ENCODE results near the gene SEC24D.
"Not testable (repeated sequence)": the region's sequence is repeated elsewhere in the genome, so short reads cannot be mapped to it uniquely, and the experiment has no call there.

Gene SEC24D

DNA sequence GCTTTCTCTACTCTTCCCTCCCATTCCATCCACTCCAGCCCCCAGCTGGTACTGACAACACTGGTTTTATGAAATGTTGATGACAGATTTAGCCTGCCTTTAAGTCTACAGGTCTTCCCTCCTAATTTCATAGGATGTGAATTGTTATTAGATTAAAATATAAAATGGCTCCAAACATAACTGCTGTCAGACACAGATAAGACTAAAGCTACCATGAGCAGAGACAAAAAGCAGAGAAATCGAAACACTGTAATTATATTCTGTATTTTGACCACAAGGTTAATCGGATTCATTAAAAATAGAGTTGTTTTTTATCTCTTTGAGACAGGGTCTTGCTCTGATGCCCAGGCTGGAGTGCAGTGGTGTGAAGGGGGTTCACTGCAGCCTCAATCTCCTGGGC lies 28.3 kb downstream of the SEC24D start:
- DNase-seq (ENCODE audit: low spot score): no peak
- TF ChIP-seq, protein P1, sequence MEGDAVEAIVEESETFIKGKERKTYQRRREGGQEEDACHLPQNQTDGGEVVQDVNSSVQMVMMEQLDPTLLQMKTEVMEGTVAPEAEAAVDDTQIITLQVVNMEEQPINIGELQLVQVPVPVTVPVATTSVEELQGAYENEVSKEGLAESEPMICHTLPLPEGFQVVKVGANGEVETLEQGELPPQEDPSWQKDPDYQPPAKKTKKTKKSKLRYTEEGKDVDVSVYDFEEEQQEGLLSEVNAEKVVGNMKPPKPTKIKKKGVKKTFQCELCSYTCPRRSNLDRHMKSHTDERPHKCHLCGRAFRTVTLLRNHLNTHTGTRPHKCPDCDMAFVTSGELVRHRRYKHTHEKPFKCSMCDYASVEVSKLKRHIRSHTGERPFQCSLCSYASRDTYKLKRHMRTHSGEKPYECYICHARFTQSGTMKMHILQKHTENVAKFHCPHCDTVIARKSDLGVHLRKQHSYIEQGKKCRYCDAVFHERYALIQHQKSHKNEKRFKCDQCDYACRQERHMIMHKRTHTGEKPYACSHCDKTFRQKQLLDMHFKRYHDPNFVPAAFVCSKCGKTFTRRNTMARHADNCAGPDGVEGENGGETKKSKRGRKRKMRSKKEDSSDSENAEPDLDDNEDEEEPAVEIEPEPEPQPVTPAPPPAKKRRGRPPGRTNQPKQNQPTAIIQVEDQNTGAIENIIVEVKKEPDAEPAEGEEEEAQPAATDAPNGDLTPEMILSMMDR (IDR thresholded peaks at IDR 0.05; ENCODE audit: extremely low read depth, missing control alignments): no peak

DNA sequence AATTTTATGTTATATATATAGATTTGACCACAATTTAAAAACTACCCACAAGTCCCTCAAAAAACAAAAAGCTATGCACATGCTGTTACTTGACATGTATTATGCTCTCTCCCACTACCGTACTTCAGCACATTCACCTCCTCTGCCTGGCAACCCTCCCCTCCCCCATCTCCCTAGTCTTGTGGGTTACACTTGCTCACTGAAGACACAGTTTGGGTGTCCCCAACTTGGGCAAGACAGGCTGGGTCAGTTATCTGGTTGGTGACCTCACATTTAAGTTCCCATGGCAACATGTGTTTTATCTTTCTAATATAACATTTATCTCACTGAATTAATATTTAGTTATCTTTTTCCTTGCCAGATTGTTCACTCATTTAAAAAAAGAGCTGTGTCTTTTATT lies 32.7 kb downstream of the SEC24D start:
- DNase-seq (ENCODE audit: low spot score): no peak
- TF ChIP-seq, protein P1 (IDR thresholded peaks at IDR 0.05; ENCODE audit: extremely low read depth, missing control alignments): no peak

DNA sequence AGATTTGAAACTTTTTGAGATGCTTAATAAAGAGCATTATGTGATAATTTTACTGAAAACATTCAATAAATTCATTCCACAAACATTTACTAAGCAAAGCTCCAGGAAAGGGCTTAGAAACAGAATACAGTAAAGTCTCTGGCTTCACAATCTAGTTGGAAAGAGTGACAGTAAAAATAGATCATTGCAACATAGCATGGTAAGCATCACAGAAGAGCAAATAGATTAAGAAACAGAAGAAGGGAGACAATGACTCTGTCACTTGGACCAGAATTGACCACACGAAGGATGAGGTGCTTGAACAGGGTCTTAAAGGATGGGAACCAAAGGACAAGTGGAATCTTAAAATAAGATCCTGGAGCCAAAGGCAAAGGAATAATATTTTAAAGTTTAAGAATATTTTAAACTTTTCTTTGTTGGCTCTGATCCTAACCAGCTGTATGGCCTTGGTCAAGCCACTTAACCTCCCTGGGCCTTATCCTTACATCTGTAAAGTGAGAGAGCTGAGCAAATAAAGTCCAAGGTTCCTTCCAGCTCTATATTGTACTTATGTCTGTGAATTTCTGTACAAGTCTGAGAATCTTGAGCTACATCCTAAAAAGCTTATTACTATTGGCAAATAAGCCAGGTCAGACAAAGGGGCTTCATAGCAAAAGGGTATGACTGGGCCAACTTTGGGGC lies 33.9 kb downstream of the SEC24D start:
- no peak for DNase-seq (ENCODE audit: low spot score)

DNA sequence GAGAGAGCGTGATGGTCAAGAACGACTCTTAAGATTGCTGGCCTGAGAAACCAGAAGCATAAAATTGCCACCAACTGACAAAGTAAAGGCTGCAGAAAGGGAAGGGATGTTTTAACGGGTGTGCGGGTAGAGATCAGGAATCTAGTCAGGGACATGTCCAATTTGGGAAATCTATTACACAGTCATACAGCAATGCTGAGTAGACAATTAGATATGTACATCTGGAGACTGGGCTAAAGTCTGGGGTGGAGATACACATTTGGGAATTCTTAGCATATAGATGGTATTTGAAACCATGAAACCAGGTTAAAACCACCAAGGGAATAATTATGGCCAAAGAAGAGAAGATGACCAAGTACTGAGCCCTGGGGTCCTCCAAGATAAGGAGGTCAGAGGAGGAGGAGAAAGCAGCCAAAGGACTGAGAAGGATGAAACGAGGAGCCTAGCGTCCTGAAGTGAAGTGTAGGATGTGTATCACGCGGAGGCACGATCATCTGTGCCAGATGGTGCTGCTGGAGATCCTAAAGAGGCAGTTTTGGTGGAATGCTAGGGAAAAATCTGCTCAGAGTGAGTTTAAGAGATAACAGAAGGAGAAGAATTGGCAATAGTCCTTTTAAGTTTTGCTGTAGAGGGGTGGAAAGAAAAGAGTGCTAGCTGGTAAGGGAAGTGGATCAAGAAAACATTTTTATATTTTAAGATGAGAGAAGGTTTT lies 36.5 kb downstream of the SEC24D start:
- TF ChIP-seq, protein P1 (IDR thresholded peaks at IDR 0.05; ENCODE audit: extremely low read depth, missing control alignments): no peak
- no peak for DNase-seq (ENCODE audit: low spot score)

More for the DNA sequence above, 33.9 kb downstream of the SEC24D start:
- TF ChIP-seq, protein P1 (IDR thresholded peaks at IDR 0.05; ENCODE audit: extremely low read depth, missing control alignments): no peak

DNA sequence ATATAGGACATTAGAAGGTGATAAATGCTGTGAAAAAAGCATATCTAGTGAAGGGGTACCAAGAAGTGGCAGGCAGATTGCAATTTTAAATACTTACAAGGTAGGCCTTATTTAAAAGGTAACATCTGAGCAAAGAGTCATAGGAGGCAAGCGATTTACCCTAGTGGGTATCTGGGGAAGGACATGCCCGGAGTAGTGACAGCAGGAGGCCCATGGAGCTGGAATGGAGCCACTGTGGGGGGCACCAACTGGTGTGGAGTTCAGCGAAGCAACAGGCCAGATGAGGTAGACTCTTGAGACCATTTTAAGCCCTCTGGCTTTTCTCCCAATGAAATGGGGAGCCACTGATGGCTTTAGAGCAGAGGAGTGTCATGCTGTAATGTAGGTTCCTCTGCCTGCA lies 37.3 kb downstream of the SEC24D start:
- no peak for DNase-seq (ENCODE audit: low spot score)
- TF ChIP-seq, protein P1 (IDR thresholded peaks at IDR 0.05; ENCODE audit: extremely low read depth, missing control alignments): no peak

DNA sequence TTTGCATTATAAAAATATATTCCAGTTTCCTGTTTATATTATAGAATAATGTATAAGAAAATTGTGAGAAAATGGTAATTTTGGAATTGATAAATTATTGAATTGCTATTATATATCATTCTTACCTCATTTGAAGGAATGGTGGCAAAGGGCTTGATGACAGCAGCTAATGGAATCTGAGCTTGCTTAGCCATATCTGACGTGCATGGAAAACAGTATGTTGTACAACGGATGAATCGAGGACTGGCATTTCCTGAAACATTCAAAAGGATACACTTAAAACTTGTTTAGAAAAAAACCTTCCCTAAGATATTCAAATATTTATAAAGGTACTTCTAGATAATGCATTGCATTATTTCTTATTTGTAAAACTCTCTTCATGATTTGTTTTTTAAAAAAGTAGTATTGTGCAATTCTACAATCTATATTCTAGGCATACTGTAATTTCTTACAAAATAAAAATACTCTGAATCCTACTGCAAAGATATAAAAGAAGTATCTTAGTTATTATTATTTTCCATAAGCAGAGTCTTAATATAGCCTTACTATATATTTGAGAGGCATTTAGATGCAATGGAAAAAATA lies 38.3 kb downstream of the SEC24D start:
- no peak for DNase-seq (ENCODE audit: low spot score)
- TF ChIP-seq, protein P1 (IDR thresholded peaks at IDR 0.05; ENCODE audit: extremely low read depth, missing control alignments): no peak

DNA sequence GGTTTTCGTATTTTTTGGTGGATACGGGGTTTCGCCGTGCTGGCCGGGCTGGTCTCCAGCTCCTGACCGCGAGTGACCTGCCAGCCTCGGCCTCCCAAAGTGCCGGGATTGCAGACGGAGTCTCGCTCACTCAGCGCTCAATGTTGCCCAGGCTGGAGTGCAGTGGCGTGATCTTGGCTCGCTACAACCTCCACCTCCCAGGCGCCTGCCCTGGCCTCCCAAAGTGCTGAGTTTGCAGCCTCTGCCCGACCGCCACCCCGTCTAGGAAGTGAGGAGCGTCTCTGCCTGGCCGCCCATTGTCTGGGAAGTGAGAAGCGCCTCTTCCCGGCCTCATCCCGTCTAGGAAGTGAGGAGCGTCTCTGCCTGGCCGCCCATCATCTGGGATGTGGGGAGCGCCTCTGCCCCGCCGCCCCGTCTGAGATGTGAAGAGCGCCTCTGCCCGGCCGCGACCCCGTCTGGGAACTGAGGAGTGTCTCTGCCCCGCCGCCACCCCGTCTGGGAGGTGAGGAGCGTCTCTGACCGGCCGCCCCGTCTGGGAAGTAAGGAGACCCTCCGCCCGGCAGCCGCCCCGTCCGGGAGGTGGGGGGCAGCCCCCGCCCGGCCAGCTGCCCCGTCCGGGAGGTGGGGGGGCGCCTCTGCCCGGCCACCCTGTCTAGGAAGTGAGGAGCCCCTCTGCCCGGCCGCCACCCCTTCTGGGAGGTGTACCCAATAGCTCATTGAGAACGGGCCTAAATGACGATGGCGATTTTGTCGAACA lies 44.1 kb downstream of the SEC24D start:
- DNase-seq (ENCODE audit: low spot score): not testable (repeated sequence)
